ENCODE results near the gene MRPS22. TPM values are rescaled to one million over a fixed set of nuclear protein-coding genes. Genes with fewer than 3 reads are reported as not detected.

Gene MRPS22
- total RNA-seq, 2 experiments from 2014 or later, result 39.6 to 42.6 TPM

DNA sequence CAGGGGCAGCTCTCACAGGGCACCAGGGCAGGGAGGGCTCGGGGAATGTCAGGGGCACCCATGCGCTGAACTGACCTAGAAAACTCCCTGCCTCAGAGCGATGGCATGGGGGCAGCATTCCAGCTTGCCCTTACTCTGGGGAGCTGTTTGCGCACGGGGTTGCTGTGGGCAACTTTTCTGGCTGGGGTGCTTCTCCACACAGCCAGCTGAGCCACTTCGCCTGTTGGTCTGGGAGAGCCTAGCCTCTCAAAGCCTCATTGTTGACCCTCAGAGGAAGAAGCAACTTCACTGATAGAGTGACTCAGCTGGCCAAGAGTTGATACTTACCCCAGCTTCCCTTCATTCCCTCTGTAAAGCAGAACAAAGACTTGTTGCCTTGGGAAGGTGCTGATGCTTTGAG lies 42.6 kb upstream of the MRPS22 start:
- CTCF ChIA-PET, result no interaction called here
- Mint-ChIP-seq H3K4me1 (ENCODE audit: low read depth) (no peaks in the 10 kb centered on the region), H3K27me3 (peaks cover 4% of the 10 kb centered on the region), H3K9me3 (no peaks in the 10 kb centered on the region), H3K27ac (no peak overlapping the region), H3K4me3 (no peak overlapping the region), H3K36me3 (ENCODE audit: low read depth) (no peaks in the 10 kb centered on the region)
- intact Hi-C loops (cut with DNase I, micrococcal nuclease), result no loop called here
- DNase-seq (no peak), ATAC-seq (ENCODE audit: poor library complexity) (no peak)
- Histone ChIP-seq H3K27ac (ENCODE audit: low read depth in 1 of 2, low read length in 2 of 2) (no peak overlapping the region), H3K9me3 (ENCODE audit: control insufficient read depth in 1 of 2, insufficient read depth in 1 of 2, low read length in 2 of 2) (no peaks in the 10 kb centered on the region), H3K4me3 (ENCODE audit: low read length) (no peak overlapping the region), H3K27me3 (ENCODE audit: control insufficient read depth in 1 of 2, insufficient read depth in 2 of 2, low read length in 2 of 2) (no peaks in the 10 kb centered on the region), H3K36me3 (ENCODE audit: insufficient read depth, low read length) (no peaks in the 10 kb centered on the region), H3K4me1 (ENCODE audit: insufficient read depth, low read length) (no peaks in the 10 kb centered on the region)
- TF ChIP-seq, protein P1, sequence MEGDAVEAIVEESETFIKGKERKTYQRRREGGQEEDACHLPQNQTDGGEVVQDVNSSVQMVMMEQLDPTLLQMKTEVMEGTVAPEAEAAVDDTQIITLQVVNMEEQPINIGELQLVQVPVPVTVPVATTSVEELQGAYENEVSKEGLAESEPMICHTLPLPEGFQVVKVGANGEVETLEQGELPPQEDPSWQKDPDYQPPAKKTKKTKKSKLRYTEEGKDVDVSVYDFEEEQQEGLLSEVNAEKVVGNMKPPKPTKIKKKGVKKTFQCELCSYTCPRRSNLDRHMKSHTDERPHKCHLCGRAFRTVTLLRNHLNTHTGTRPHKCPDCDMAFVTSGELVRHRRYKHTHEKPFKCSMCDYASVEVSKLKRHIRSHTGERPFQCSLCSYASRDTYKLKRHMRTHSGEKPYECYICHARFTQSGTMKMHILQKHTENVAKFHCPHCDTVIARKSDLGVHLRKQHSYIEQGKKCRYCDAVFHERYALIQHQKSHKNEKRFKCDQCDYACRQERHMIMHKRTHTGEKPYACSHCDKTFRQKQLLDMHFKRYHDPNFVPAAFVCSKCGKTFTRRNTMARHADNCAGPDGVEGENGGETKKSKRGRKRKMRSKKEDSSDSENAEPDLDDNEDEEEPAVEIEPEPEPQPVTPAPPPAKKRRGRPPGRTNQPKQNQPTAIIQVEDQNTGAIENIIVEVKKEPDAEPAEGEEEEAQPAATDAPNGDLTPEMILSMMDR (IDR thresholded peaks at IDR 0.05), result no peak
- POLR2A ChIA-PET, result no interaction called here

DNA sequence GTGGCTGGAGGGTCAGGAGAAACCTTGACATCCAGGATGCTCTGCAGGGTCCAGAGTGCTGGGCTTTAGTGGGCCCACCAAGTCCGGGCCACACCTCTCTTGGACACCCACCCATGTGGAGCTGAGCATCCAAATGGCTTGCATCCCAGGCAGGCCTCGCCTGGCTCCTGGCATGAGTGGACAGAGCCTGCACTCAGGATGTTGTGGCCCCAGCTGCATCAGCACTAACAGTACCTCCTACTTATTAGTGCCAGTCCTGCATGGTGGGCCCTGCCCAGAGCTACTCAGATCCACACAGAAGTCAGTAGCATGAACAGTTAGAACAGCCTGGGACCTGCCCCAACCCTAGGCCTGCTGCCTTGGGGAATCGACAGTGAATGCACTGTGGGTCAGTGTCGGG lies 42.2 kb upstream of the MRPS22 start:
- Histone ChIP-seq H3K4me3 (ENCODE audit: low read length) (no peak overlapping the region), H3K9me3 (ENCODE audit: control insufficient read depth in 1 of 2, insufficient read depth in 1 of 2, low read length in 2 of 2) (no peaks in the 10 kb centered on the region), H3K27ac (ENCODE audit: low read depth in 1 of 2, low read length in 2 of 2) (no peak overlapping the region), H3K27me3 (ENCODE audit: control insufficient read depth in 1 of 2, insufficient read depth in 2 of 2, low read length in 2 of 2) (no peaks in the 10 kb centered on the region), H3K36me3 (ENCODE audit: insufficient read depth, low read length) (no peaks in the 10 kb centered on the region), H3K4me1 (ENCODE audit: insufficient read depth, low read length) (no peaks in the 10 kb centered on the region)
- H3K4me3 Mint-ChIP-seq, result no peak overlapping the region
- ChIA-PET CTCF (no interaction called here), POLR2A (no interaction called here)
- H3K4me1 Mint-ChIP-seq (ENCODE audit: low read depth), result no peaks in the 10 kb centered on the region
- peaks cover 4% of the 10 kb centered on the region for H3K27me3 Mint-ChIP-seq
- intact Hi-C loops (cut with DNase I, micrococcal nuclease), result no loop called here
- TF ChIP-seq, protein P1 (IDR thresholded peaks at IDR 0.05), result no peak
- no peak for DNase-seq
- no peak for ATAC-seq (ENCODE audit: poor library complexity)
- no peak overlapping the region for H3K27ac Mint-ChIP-seq
- H3K36me3 Mint-ChIP-seq (ENCODE audit: low read depth), result no peaks in the 10 kb centered on the region
- H3K9me3 Mint-ChIP-seq, result no peaks in the 10 kb centered on the region

DNA sequence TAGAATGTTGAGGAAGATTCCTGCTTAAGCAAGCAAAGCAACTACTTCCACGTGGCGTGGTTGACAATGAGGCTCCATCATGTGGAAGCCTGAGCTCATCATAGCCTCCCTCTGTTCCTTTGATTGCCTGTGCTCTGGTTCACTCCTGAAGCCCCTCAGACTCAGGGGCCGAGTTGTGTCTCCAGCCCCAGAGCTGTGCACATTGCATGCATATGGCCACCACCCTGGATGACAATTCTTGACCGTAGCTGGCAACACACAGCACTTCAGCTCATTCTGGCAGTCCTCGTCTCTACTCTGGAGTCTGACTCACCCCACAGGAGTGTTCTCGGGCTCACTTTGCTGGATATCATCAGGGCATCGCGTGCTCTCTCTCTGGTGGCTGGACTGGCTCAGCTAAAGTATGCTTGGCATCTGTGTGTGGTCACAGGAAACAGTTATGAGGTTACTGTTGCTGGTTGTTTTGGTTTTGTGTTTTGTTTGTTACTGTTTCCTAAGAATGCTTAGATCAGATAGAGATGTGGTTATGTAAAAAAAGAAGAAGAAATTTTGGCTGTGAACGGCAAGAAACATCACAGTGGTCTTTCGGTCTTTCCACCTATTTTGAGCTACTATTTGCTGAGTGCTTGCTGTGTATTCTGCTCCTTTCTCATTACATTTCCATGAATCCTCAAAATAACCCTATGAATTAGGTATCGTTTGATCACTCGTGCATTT lies 41.6 kb upstream of the MRPS22 start:
- Histone ChIP-seq H3K4me1 (ENCODE audit: insufficient read depth, low read length) (no peaks in the 10 kb centered on the region), H3K27ac (ENCODE audit: low read depth in 1 of 2, low read length in 2 of 2) (no peak overlapping the region), H3K4me3 (ENCODE audit: low read length) (no peak overlapping the region), H3K27me3 (ENCODE audit: control insufficient read depth in 1 of 2, insufficient read depth in 2 of 2, low read length in 2 of 2) (no peaks in the 10 kb centered on the region), H3K9me3 (ENCODE audit: control insufficient read depth in 1 of 2, insufficient read depth in 1 of 2, low read length in 2 of 2) (no peaks in the 10 kb centered on the region), H3K36me3 (ENCODE audit: insufficient read depth, low read length) (no peaks in the 10 kb centered on the region)
- ChIA-PET CTCF (no interaction called here), POLR2A (no interaction called here)
- ATAC-seq (ENCODE audit: poor library complexity) (no peak), DNase-seq (no peak)
- Mint-ChIP-seq H3K9me3 (no peaks in the 10 kb centered on the region), H3K27ac (no peak overlapping the region), H3K27me3 (peaks cover 4% of the 10 kb centered on the region), H3K4me1 (ENCODE audit: low read depth) (no peaks in the 10 kb centered on the region), H3K4me3 (no peak overlapping the region), H3K36me3 (ENCODE audit: low read depth) (no peaks in the 10 kb centered on the region)
- TF ChIP-seq, protein P1 (IDR thresholded peaks at IDR 0.05), result no peak
- intact Hi-C loops (cut with DNase I, micrococcal nuclease), result no loop called here

All from CD4-positive, alpha-beta T cell (primary cell).